K562 treated with DMSO at 1 percent for 12 hours (cell line): Measurements from ENCODE around the gene OR4F6. TPM values are rescaled to one million over a fixed set of nuclear protein-coding genes. Genes with fewer than 3 reads are reported as not detected.

Experiments used
- total RNA-seq: library from RNA; unstranded; fragments of 300-600 nt; gene quantifications from 2 replicates; pipeline ENCODE4 v1.2.3, GENCODE V29; 2022; ENCODE audit not compliant: insufficient read depth

OR4F6 gene
- total RNA-seq = not detected in 2 replicates

DNA sequence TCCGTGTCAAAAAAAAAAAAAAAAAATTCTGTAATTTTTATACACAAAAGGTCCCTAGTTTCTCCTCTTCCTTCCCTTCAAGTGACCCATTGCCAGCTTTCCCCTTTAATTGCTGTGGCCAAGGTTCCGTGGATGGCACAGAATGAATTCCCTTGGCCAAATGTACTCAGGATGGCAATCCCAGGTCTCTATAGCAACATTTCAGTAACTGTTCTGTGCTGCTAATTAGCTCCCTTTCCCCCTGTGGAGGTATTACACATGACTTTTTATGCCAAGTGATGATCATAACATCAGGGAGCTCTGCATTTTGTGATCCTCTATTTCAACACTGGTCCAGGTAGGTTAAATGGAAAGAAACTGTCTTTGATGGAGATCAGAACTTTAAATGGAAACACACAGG, at the start of gene OR4F6:
OR4F6 (plus strand) TSS at position 301 of the 400 bp plus-strand sequence. CDS start 2,211 bp downstream, outside the sequence.

DNA sequence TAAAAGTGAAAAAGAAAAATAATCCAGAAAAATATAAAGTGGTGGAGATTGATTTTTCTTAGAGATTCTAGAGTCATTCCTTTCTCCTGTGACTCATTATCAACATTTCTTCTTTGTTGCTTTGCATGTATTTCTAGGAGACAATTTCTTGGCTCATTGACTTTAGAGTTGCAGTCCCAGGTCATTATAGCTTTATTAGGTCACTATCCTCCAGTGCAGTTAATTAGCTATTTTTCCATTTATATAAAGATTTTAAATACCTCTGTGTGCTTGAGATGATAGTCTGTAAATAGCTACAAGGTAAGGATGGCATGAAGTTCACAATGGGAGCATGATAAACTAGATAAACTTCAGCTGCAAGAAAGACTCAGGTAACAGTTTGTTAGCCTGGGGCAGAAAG, 8.6 kb downstream of the OR4F6 start, which contains the start of gene OR4F15:
OR4F15 (plus strand) TSS at position 301 of the 400 bp plus-strand sequence. CDS start 5,985 bp downstream, outside the sequence.

Other genes starting within 250 kb of the OR4F6 start
- 25.0 and 43.4 TPM in 2 replicates for gene TM2D3, start 151.1 kb upstream of the OR4F6 start, total RNA-seq
- gene TARS3, start 79.0 kb upstream of the OR4F6 start, total RNA-seq = 4.9 and 9.6 TPM in 2 replicates
- not detected in 2 replicates for gene OR4F15, start 8.7 kb downstream of the OR4F6 start, total RNA-seq